OCI-LY3 (cell line): Measurements from ENCODE around the gene RIN3.

Source experiments
- CTCF ChIP-seq: fragments of 200-600, 300-600 bp; sonication (generic); IDR thresholded peaks from 2 replicates; pipeline ENCODE4 v1.5.1; 2014; ENCODE audit warnings: antibody characterized with exemption, low read length, low read depth
- EZH2phosphoT487 ChIP-seq: fragments of 200-600 bp; shearing (Covaris generic); IDR thresholded peaks from 2 replicates; pipeline ENCODE4 v1.6.1; 2018; ENCODE audit warnings: antibody characterized with exemption, mixed run types, low read depth

- TF ChIP-seq CTCF, result no peak
- no peak for TF ChIP-seq EZH2phosphoT487
These were observed 91.8 kb downstream of the RIN3 start for GRCh38 chr14:92605274-92605940.
